HG03064 (cell line): ENCODE data around the gene MT1E.
"Not testable (repeated sequence)": the region's sequence is repeated elsewhere in the genome, so short reads cannot be mapped to it uniquely, and the experiment has no call there.

Experiments used
- ATAC-seq: cut with Tn5 transposase; IDR thresholded peaks from one replicate; pipeline ENCODE4 v1.9.1; 2021; ENCODE audit warnings: low read depth; ENCODE audit not compliant: unreplicated experiment

The MT1E gene

GRCh38 chr16:56625140-56625942 is at the start of gene MT1E:
TSS of gene MT1E (plus strand) at chr16:56625781. CDS start at chr16:56625852, 71 bp downstream.
- peak; percentile 51 for ATAC-seq

- no peak for ATAC-seq
These were observed 48.8 kb upstream of the MT1E start for GRCh38 chr16:56576585-56577299.

GRCh38 chr16:56577300-56577625 is 48.3 kb upstream of the MT1E start:
- no peak for ATAC-seq

GRCh38 chr16:56580391-56581048 is 45.1 kb upstream of the MT1E start:
- ATAC-seq, result no peak

- ATAC-seq, result not testable (repeated sequence)
These were observed 42.7 kb upstream of the MT1E start for GRCh38 chr16:56582911-56583310.

GRCh38 chr16:56583351-56584168 is 42.0 kb upstream of the MT1E start:
- ATAC-seq, result no peak

- no peak for ATAC-seq
These were observed 41.3 kb upstream of the MT1E start for GRCh38 chr16:56584276-56584675.

- ATAC-seq, result no peak
These were observed 36.8 kb upstream of the MT1E start for GRCh38 chr16:56588781-56589140.

- ATAC-seq, result no peak
These were observed 36.2 kb upstream of the MT1E start, which contains the start of gene MT3 for GRCh38 chr16:56589141-56590039. TSS of gene MT3 (plus strand) at chr16:56589528. CDS start at chr16:56589591, 63 bp downstream.

- no peak for ATAC-seq
These were observed 34.1 kb upstream of the MT1E start for GRCh38 chr16:56591377-56592060.

- no peak for ATAC-seq
These were observed 31.8 kb upstream of the MT1E start for GRCh38 chr16:56593573-56594291.

- no peak for ATAC-seq
These were observed 31.3 kb upstream of the MT1E start for GRCh38 chr16:56594292-56594619.

GRCh38 chr16:56600398-56600999 is 25.1 kb upstream of the MT1E start:
- ATAC-seq, result no peak

GRCh38 chr16:56601325-56601724 is 24.3 kb upstream of the MT1E start:
- ATAC-seq, result no peak

- no peak for ATAC-seq
These were observed 22.0 kb upstream of the MT1E start for GRCh38 chr16:56603589-56603988.

- no peak for ATAC-seq
These were observed 20.6 kb upstream of the MT1E start for GRCh38 chr16:56604966-56605365.

GRCh38 chr16:56605475-56605874 is 20.1 kb upstream of the MT1E start:
- ATAC-seq, result no peak

- ATAC-seq, result no peak
These were observed 19.5 kb upstream of the MT1E start for GRCh38 chr16:56606071-56606475.
